Hepatocyte (in vitro differentiated cells): ENCODE data around the gene NEU3.

Experiments used
- CTCF ChIP-seq: fragments of 200-600 bp; sonication (generic); IDR thresholded peaks from 2 replicates; pipeline ENCODE4 v1.5.1; 2016; ENCODE audit warnings: antibody characterized with exemption, mild to moderate bottlenecking; ENCODE audit not compliant: poor library complexity
- EZH2 ChIP-seq: fragments of 200-600 bp; sonication (generic); IDR thresholded peaks from 2 replicates; pipeline ENCODE4 v1.6.1; 2016; ENCODE audit warnings: antibody characterized with exemption, mild to moderate bottlenecking, borderline replicate concordance

DNA sequence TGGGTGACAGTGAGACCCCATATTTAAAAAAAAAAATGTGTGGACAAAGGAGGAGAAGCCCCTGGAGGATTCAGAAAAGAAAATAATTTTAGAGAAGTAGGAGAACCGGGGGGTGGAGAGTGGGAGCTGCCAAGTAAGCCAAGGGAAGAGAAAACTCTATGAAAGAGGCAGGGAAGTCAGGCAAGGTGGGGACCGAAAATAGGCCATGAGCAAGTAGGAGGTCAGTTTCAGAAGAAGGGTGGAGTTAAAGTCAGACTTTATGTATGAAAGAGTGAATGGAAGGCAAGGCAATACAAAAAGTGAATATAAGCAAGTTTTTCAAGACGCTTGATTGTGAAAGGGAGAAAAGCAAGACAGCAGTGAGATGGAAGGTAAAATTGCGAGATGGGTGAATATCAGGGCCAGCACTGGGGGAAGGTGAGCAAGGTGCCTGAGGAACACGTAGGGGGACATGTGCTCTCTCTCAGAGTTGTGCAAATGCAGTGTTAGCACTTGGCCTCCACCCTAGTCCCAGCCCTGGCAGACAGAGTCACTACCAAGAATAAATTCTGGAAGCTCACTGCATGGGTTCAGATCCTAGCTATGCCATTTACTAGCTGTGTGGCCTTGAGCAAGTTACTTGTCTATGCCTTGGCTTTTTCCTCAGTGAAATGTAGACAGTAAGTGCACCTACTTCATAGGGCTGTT, 46.5 kb upstream of the NEU3 start:
- TF ChIP-seq CTCF = no peak
- TF ChIP-seq EZH2 = no peak
